Head of caudate nucleus (tissue), 42 donors: ENCODE measurements around the gene ASAP3.
A peak's percentile ranks its signal among the peaks of the same experiment; 100 is the strongest.

Experiments
- DNase-seq, 42 donors: peaks; one replicate each; pipeline versions ENCODE4 v3.0.0 to v3.0.0-alpha.2; 2020 to 2021; ENCODE audit warnings: mixed read lengths in 7 of 42
- intact Hi-C: fragments of 100-400 bp; cut with DNase I; formaldehyde crosslinking; loops from one replicate; pipeline ENCODE4 v1.15.0; 2022

ASAP3 gene

DNA sequence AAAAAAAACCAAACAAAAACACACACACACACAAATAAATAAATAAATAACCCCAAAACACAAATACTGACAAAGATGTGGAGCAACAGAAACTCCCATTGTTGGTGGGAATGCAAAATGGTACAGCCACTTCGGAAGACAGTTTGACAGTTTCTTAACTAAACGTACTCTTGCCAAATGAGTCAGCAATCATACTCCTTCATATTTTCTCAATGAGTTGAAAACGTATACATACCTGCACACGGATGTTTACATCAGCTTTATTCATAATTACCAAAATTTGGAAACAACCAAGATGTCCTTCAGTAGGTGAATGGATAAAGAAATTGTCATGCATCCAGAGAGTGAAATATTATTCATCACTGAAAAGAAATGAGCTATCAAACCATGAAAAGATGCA is 23.5 kb downstream of the ASAP3 start:
- intact Hi-C loops, result no loop called here
- DNase-seq, result no peak

DNA sequence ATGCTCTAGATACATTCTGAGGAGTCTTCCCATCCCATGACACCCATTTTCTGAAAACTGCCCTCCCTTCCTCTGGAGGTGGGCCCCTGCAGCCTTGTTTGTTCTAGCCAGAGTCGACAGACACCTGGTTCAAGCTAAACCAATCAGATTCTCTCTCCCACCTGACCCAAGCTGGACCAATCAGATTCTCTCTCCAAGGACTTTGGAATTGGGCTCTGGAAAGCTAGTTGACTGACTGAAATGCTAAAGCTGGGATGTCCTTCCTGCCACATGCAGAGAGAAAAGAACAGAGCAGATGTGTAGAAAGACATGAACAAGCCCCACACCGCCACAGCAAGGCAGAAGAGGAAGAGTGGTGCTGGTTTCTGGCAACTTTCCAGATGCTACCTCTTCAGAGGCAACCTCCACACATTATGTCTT is 24.6 kb downstream of the ASAP3 start:
- intact Hi-C loops, result no loop called here

DNA sequence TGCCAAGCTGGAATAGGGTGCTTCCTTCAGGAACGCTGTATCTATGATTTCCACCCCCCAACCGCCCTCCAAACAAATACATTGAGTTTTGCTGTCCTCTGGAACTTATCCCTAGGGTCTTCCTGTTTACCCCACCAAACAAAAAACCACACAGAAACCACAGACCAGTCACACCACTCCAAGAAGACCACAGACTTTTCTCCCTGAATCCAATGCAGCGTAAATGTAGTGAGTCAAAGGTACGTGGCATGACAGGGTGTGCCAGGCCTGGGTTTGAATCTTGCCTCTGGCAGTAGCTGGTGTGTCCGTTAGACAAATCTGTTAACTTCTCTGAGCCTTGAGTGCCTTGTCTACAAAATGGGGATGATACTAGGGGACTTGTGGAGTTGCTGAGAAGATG is 27.8 kb downstream of the ASAP3 start:
- no peak for DNase-seq
- intact Hi-C loops, result no loop called here

More for the DNA sequence above, 24.6 kb downstream of the ASAP3 start:
- DNase-seq, result no peak

DNA sequence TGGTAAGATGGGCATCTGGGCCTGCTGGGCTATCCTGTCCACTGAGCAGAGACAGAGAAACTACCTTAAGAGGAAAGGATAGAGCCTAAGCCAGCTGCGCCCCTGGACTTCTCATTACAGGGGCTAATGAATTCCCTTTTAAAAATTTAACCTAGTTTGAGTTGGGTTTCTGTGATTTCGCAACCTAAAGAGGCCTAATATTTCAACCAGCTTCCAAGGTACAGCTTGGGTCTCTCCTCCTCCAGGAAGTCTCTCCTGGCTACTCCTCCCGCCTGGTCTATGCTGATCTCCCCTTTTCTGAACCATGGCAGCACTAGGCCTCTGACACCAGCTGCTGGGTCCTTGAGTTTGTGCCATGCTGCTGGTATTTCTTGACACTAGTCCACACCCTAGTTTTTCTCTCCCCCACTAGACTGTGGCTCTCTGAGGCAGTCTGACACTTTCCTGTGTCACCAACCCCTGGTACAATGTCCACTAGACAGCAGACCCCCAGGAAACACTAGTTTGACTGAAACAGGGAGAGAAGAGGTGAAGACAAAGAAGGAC is 30.5 kb downstream of the ASAP3 start:
- DNase-seq, result no peak
- intact Hi-C loops, result no loop called here

DNA sequence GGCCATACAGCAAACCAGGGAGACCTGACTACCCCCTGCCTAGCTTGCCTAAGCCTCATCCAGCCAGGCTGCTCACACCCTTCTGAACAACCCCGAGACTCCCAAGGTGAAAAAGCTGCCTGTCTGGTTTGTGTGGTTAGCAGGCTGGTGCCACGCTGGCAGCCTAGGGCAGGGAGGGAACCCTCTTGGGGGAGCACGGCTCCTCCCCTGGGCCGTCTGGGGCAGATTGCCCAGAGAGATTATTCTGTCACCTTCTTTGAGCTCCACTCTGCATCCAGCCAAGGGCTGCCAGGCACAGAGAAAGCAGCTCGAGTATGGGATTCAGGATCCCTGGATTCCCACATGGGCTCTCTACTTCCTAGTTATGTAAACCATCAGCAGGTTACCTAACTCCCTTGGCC is 32.0 kb downstream of the ASAP3 start:
- DNase-seq, result peak in 5 of 42 donors; percentile 7 to 55 (median 13)
- intact Hi-C loops, result no loop called here

DNA sequence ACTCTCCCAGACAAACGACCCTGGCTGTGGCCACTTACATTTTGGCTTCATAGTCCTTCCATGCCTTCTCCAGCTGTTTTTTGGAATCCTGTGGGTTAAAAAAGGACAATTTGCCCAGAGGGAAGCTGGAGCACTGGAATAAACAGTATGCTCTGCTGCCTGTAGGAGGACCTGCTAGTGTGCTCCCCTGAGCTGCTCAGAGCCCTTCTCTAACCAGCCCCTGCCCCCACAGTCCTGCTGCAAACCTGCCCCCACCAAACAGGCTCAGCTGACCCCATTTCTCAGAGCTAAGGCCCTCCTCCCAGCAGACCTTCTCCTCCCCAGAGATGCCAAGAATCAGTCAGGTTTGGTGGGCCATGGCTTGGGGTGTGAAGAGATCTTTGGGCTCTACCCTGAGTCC is 32.5 kb downstream of the ASAP3 start:
- intact Hi-C loops, result no loop called here
- DNase-seq, result no peak

DNA sequence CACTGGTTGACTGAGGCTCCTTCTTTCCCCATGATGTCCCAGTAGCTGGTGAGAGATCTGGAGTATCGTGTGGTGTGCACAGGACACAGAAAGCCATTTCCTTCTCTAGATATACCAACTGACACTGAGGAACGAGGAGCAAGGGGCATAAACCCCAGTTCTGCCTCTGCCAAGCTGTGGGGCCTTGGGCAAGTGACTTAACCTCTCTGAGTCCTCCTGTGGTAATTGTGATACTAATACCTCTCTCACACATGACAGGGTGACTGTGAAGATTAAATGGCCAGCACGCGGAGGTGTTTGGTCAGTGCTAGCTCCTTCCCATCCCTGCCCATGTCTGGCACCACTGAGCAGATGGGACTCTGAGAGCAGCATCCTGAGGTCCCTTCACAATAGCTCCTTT is 33.1 kb downstream of the ASAP3 start:
- intact Hi-C loops, result no loop called here
- no peak for DNase-seq

DNA sequence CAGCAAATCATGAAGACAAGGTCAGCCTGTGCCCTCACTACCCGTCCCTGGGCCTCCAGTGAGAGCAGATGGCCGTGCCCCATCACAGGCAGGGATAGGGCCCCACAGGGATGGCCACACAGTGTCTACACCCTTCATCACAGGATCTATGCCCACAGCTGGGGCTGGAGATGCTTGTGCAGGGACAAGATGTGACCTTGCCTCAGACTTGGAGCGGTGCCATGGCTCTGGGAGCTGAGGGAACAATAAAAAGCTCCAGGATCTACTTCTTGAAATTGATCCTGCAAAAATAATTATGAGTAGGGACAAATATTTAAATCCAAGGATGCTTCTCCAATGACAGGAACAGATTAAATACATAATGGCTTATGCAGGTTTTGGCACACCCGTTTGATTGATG is 34.0 kb downstream of the ASAP3 start:
- intact Hi-C loops, result no loop called here
- DNase-seq, result peak in 21 of 42 donors; percentile 7 to 64 (median 25)

DNA sequence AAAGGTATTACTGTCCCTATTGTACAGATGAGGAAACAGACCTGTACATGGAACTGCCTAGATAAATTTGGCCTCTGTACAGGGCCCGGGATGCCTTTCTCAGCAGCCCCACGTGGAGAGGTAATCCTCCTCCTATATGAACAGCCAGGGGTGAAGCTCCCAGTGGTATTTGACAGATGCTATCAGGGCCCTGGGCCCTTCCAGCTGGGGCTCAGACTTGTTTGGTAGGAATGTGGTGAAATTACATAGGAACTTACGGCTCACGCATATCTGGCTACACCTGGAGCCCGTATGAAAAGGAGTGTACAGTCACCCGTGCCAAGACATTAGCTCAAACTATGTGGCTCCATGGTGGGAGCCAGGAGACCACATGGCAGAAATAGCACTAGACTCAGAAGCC is 34.7 kb downstream of the ASAP3 start:
- intact Hi-C loops, result no loop called here
- DNase-seq, result no peak

DNA sequence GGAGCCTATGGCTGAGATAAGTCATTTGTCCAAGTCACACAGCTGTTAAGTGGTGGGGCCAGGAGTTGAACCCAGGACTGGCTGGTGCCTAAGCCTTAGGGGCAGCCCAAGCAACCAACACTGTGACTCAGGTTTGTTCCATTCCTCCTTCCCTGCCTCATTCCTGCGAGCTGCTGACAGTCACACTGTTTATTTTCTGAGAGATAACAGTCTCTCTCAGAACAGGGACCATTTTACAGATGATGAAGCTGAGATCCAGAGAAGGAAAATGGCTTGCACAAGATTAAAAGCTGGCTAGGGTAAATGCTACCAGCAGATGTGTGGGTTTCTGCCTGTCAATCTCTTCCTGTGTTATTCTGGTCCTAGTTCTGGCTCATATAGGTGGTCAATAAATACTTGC is 35.1 kb downstream of the ASAP3 start:
- no peak for DNase-seq
- intact Hi-C loops, result no loop called here

DNA sequence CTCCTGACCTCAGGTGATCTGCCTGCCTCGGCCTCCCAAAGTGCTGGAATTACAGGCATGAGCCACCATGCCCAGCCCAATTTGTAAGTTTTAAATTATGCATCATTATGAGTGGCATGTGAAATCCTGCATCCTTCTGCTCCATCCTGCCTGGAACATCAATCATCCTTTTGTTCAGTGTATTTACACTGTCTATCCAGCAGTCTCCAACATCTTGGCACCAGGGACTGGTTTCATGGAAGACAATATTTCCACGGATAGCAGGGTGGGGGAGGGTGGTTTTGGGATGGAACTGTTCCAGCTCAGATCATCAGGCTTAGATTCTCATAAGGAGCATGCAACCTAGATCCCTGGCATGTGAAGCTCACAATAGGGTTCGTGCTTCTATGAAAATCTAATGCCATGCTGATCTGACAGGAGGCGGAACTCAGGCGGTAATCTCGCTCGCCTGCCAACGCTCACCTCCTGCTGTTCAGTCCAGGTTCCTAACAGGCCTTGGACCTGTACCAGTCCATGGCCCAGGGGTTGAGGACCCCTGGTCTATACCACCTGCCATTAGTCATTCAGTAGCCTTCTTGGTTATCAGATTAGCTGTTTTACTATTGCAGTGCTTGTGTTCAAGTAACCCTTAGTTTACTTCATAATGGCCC is 37.2 kb downstream of the ASAP3 start:
- no peak for DNase-seq
- intact Hi-C loops, result no loop called here

DNA sequence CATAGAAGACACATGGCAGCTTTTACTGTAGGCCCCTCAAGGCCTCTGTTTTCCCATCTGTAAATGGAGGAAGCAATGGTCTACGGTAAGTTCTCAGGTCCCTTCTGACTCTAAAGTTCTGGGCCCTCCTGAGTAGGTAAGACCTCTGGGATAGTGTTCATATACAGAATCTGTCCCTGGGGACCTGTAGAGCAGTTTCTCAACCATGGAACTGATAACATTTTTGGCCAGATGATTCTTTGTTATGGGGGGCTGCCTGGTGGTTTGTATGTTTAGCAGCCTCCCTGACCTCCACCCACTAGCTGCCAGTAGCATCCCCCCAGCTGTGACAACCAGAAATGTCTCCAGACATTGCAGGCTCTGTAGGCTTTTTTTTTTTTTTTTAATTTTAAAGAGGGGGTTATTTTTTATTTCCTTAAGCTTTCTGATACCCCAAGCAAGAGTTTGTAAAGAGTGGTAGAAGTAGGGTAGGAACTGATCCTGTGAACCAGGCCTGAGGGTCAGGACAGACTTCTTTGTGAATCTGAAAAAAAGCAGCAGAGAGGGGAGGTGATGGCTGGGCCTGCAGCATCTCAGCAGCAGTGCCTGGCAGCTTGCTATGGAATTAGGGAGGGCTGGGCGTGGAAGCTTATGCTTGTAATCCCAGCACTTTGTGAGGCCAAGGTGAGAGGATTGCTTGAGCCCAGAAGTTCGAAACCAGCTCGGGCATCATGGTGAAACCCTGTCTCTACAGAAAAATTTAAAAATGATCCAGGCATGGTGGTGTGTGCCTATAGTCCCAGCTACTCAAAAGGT is 39.2 kb downstream of the ASAP3 start:
- intact Hi-C loops, result no loop called here
- no peak for DNase-seq

DNA sequence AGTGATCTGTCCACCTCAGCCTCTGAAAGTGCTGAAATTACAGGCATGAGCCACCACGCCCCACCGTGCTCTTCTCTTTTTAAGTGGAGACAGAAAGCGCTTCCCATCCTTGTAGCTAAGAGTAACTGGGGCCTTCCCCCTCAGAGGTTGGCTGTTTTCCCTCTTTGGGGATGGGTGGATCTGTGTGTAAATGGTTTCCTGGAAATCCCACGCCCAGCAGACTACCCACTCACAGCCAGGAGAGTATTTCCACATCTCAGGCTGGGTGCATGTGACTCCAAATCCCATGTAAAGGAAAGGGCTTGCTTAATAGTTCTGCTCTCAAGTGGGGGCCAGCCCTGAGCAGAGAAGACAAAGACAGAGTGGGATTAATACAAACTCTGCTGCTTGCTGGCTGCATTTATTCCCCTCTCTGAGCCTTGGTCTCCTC is 39.9 kb downstream of the ASAP3 start:
- peak in 39 of 42 donors; percentile 17 to 91 (median 69) for DNase-seq
- intact Hi-C loops, result no loop called here

DNA sequence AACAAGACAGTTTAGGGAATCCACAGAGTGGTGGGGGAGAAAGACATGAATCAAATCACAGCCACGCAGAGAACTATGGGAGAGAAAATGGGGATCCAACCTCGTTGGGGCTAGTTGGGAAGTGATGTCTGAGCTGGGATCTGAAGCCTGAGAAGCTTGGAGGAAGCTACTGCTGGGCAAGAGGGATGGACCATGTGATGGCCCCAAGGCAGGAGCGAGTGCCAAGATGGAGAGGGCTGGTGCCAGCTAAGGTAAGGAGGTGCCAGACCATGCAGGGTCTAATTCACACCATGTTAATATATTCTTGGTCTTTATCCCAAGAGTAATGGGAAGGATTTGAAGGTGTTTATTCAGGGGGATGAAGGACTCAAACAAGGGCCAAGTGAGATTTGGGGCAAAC is 41.2 kb downstream of the ASAP3 start:
- DNase-seq, result no peak
- intact Hi-C loops, result no loop called here

DNA sequence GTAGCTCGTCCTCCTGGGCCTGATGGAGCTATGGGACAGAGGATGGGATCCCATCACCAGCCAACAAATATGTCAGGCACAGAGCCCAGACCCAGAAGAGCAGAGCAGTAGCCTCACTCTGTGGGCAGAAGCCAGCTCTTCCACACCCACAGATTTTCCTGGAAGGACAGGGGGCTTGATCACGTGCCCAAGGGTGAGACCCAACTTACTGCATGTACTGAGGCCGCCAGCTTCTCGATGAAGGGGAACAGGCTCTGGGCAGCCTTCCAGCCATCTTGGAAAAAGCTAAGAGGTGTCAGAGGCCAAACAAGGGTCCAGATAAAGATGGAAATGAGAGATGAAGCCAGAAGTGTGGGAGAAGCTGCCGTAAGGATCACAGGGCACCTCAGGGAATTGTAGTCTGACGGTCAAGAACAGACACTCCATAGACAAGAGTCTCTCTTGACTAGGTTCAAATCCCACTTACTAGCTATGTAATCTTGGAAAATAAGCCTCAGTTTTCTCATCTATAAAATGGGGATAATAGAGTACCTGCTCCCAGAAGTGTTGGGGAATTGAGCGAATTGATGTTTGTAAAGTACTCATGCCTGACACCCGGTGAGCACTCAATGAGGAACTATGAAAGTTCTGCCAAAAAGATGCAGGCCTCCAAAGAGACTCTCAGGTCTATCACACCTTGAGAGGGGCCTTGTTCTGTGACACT is 42.4 kb downstream of the ASAP3 start:
- DNase-seq, result no peak
- intact Hi-C loops, result no loop called here

DNA sequence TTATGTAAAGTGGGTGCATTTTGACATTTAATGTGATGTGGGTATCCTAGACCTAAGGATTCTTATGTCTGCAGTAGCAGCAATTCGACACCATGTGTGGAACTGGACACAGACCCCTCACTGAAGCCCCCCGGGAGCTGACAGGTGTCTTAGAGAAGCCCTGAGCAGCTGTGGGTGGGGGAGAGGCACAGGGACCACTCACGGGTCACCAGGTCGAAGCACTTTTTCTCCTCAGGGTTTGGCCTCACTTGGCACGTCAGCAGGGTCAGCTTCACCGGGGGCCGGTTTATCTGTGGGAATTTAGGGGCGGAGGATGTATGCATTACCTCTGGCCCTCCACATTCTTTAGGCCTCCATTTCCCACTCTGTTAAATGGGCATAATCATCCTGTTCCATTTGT is 45.4 kb downstream of the ASAP3 start:
- intact Hi-C loops, result no loop called here
- DNase-seq, result no peak

DNA sequence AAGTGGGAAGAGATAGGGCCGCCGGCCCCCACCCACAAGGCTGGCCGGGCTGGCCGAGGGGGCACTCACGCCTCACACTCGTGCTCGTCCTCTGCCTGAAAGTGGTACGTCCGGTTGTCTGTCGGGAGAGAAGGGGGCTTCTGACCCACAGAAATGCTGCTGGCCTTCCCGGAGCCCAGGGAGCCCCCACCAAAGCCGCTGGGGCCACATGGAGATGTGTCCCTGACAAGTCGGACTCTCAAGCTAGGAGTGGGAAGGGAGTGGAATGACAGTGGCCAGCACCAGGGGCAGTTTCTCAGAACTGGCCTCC is 46.7 kb downstream of the ASAP3 start:
- intact Hi-C loops, result no loop called here
- DNase-seq, result no peak

DNA sequence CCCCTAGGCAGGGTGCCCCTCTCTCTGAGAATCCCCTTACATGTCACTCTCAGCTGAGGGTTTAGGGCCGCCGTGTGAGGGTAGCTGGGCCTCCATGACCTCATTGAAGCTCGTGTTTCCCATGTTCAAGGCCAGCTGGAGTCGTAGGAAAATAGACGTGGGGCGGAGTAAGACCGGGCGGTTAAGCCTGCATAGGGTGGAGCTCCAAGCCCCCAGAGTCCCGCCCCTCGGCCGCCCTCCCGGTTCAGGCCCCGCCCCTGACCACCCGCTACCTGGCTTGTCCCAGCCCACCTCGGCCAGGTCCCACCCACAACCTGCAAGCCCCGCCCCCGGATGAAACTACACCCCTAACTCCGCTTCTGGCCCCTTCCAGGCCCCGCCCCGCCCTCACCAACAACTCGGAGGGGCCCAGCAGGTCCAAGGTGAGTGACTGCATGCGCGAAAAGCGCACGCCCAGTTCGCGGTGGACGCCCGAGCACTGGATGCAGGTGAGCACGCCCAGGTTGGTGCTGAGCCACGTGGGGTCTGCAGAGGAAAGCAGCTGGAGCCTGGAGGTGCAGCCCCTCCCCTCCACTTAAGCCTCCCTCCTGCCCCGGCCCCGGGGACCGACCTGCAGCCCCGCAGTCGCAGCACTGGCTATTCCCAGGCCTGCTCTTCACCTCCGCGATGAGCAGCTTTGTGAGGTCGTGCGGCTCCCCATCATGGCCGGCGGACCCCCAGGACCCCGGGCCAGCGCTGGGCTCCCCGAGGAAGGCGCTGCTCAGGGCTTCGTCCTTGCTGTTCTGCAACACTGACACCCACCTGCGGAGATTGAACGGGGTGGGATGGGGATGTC is 47.2 kb downstream of the ASAP3 start:
- intact Hi-C loops, result no loop called here
- no peak for DNase-seq

DNA sequence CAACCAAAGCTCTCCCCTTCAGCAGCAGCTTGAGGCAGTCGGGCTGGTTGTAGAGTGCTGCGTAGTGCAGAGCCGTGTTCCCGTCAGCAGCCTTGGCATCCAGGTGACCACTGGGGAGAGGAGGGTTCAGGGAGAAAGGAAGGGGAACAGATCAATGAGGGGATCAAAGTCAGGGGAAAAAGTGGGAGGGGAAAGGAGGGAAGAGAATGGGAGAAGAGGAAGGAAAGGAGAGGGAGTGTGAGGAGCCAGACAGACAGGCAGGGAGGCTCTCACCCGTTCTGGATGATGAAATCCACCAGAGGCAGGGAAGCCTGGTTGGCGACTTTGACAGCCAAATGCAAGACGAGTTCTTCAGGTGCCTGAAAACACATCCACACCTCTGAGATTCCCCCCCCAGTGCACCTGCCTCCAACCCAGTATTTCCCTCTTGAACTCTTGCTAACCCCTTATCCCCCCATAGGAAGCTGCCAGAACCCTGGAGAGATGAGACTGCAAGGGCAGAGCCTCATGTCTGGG is 49.7 kb downstream of the ASAP3 start:
- intact Hi-C loops, result no loop called here
- no peak for DNase-seq
